MM.1S (cell line): ENCODE measurements around the gene ZW10.

Experiments
- DNase-seq: peaks from one replicate; pipeline ENCODE4 v3.0.0-alpha.2; 2015
- H2AFZ ChIP-seq: fragments of 300-600 bp; sonication (generic); 2 replicates; pipeline ENCODE4 v1.6.0; 2016; ENCODE audit warnings: antibody characterized with exemption, low read length
- H3F3A ChIP-seq: fragments of 300-600 bp; sonication (generic); 2 replicates; pipeline ENCODE4 v1.6.1; 2016; ENCODE audit warnings: mild to moderate bottlenecking, antibody characterized with exemption, low read length, moderate library complexity, mixed read lengths; ENCODE audit not compliant: insufficient read depth
- H3K27ac ChIP-seq: fragments of 300-600 bp; sonication (generic); 2 replicates; pipeline ENCODE4 v1.5.1; 2016; ENCODE audit warnings: mild to moderate bottlenecking, low read length
- H3K27me3 ChIP-seq: fragments of 300-600 bp; sonication (generic); replicated peaks from 2 replicates; pipeline ENCODE4 v1.6.0; 2016; ENCODE audit warnings: low read length; ENCODE audit not compliant: insufficient read depth
- H3K36me3 ChIP-seq: fragments of 300-600 bp; sonication (generic); replicated peaks from 2 replicates; pipeline ENCODE4 v1.6.1; 2016; ENCODE audit warnings: mild to moderate bottlenecking, low read length, mixed read lengths; ENCODE audit not compliant: insufficient read depth
- H3K4me1 ChIP-seq: fragments of 300-600 bp; sonication (generic); 2 replicates; pipeline ENCODE4 v1.6.1; 2016; ENCODE audit warnings: low read length, mixed read lengths
- H3K4me2 ChIP-seq: fragments of 300-600 bp; sonication (generic); 2 replicates; pipeline ENCODE4 v1.6.0; 2016; ENCODE audit warnings: low read depth, low read length
- H3K4me3 ChIP-seq: fragments of 300-600 bp; sonication (generic); 2 replicates; pipeline ENCODE4 v1.5.1; 2016; ENCODE audit warnings: low read length, mixed read lengths
- H3K79me2 ChIP-seq: fragments of 300-600 bp; sonication (generic); 2 replicates; pipeline ENCODE4 v1.6.1; 2016; ENCODE audit warnings: mixed run types, low read length, mixed read lengths
- H3K9ac ChIP-seq: fragments of 300-600 bp; sonication (generic); 2 replicates; pipeline ENCODE4 v1.6.1; 2016; ENCODE audit warnings: low read length, mixed read lengths
- H3K9me2 ChIP-seq: fragments of 300-600 bp; sonication (generic); replicated peaks from 2 replicates; pipeline ENCODE4 v1.6.1; 2016; ENCODE audit warnings: mild to moderate bottlenecking, low read length, mixed read lengths; ENCODE audit not compliant: insufficient read depth
- H3K9me3 ChIP-seq: fragments of 300-600 bp; sonication (generic); replicated peaks from 2 replicates; pipeline ENCODE4 v1.6.1; 2016; ENCODE audit warnings: mild to moderate bottlenecking, low read length, mixed read lengths; ENCODE audit not compliant: insufficient read depth
- H4K20me1 ChIP-seq: fragments of 300-600 bp; sonication (generic); 2 replicates; pipeline ENCODE4 v1.6.1; 2016; ENCODE audit warnings: mild to moderate bottlenecking, low read length, moderate library complexity, mixed read lengths; ENCODE audit not compliant: insufficient read depth
- CTCF ChIP-seq: fragments of 300-600 bp; sonication (generic); IDR thresholded peaks from 2 replicates; pipeline ENCODE4 v1.5.1; 2016; ENCODE audit warnings: antibody characterized with exemption, low read length, mixed read lengths
- EZH2 ChIP-seq: fragments of 300-600 bp; sonication (generic); optimal IDR thresholded peaks from 2 replicates; pipeline ENCODE3; 2017; ENCODE audit warnings: low read depth, mild to moderate bottlenecking, antibody characterized with exemption, low read length, mixed read lengths
- EZH2phosphoT487 ChIP-seq: fragments of 300-600 bp; sonication (generic); IDR thresholded peaks from 2 replicates; pipeline ENCODE4 v1.6.1; 2018; ENCODE audit warnings: antibody characterized with exemption, low read length

The ZW10 gene

DNA sequence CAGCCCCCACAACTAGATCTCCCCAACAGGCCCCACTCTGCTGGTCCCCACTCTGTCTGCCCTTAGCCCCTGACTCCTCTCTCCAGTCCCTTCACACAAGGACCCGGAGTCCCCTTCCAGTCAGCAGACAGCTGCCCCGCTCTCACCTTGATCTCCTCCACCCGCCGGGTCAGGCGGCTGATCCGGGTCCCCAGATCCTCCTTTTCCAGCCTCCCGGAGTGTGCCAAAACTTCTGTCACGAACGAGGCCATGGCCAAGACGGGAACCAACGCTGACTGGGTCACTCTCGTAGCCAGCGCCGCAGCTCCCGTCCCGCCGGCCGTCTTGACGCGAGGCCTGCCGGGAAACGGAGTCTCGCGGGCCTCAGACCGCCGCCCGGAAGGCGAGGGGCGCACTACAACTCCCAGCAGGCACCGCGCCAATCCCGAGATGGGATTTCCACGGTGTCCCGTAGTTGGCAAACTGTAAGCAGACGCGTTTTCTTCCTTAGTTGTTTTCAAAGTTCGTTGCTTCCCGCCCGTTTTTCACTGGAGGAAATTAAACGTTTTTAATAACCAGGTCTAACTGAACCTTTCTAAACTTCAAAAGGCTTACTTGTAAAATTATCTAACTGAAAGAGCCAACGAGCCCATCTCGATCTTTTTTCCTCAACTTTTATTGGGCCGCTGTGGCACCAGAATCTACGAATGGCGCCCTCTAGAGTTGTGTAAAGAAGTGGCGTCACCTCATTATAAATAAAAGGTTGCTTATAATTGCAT lies at the start of gene ZW10:
TSS of gene ZW10 (minus strand) at position 277 of the 758 bp plus-strand sequence. CDS start at position 251, 26 bp downstream.
- peak; percentile 95 for DNase-seq
- Histone ChIP-seq H3K36me3 (no peaks in the 10 kb centered on the region), H2AFZ (peak within 1 kb of the TSS; percentile 98), H3K9me3 (no peaks in the 10 kb centered on the region), H3K4me3 (peak within 1 kb of the TSS; percentile 97), H3F3A (no peaks in the 10 kb centered on the region), H3K9me2 (no peaks in the 10 kb centered on the region), H3K79me2 (peaks cover 43% of the 10 kb centered on the region), H3K27ac (peak within 1 kb of the TSS; percentile 30; the same call in 1 of the 2 replicates), H3K27me3 (no peaks in the 10 kb centered on the region), H3K9ac (peak within 1 kb of the TSS; percentile 93), H3K4me1 (0 out of 2 replicates have a peak, but pooled peaks cover 3% of the 10 kb centered on the region), H4K20me1 (no peaks in the 10 kb centered on the region), H3K4me2 (peak within 1 kb of the TSS; percentile 54)
- no peak for TF ChIP-seq EZH2phosphoT487
- TF ChIP-seq EZH2 = no peak
- TF ChIP-seq CTCF = peak; percentile 81

GRCh38 chr11:113818426-113818825 lies 44.9 kb upstream of the ZW10 start:
- H3K79me2 ChIP-seq = no peaks in the 10 kb centered on the region
- H3K9me2 ChIP-seq = no peaks in the 10 kb centered on the region
- H3K27me3 ChIP-seq = no peaks in the 10 kb centered on the region
- no peak overlapping the region for H3K9ac ChIP-seq
- H3K4me2 ChIP-seq = no peak overlapping the region
- H3K27ac ChIP-seq = no peak overlapping the region
- no peak for DNase-seq
- H4K20me1 ChIP-seq = no peaks in the 10 kb centered on the region
- H3K36me3 ChIP-seq = no peaks in the 10 kb centered on the region; the same call in 1 of the 2 replicates
- no peaks in the 10 kb centered on the region for H3K4me1 ChIP-seq
- TF ChIP-seq EZH2phosphoT487 (no peak), EZH2 (no peak), CTCF (no peak)
- no peaks in the 10 kb centered on the region for H3K9me3 ChIP-seq
- no peak overlapping the region for H2AFZ ChIP-seq
- no peaks in the 10 kb centered on the region for H3F3A ChIP-seq
- no peak overlapping the region for H3K4me3 ChIP-seq

DNA sequence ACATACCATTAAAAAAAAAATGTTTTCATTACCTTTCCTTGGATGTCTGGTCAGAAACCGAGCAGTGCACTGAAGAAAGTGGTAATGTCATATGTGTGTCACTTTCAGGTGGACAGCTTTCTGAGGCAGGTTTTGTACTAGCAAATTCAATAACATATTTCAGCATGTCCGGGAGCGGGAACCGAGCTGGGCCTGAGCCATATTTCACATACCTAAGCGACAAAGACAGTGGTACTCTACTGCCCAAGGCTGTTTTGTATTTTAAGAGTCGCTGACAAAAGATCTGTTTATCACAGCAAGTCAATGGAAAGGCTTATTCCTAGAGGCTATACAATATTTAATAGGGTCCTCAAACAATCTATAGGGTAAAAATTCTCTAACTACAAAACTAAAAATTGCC lies 44.1 kb upstream of the ZW10 start:
- Histone ChIP-seq H3K9ac (no peak overlapping the region), H3K9me3 (no peaks in the 10 kb centered on the region), H3K4me3 (no peak overlapping the region), H3K4me1 (no peaks in the 10 kb centered on the region), H3K4me2 (no peak overlapping the region), H4K20me1 (no peaks in the 10 kb centered on the region), H3K79me2 (no peaks in the 10 kb centered on the region), H2AFZ (no peak overlapping the region), H3F3A (no peaks in the 10 kb centered on the region), H3K27ac (no peak overlapping the region), H3K9me2 (no peaks in the 10 kb centered on the region), H3K36me3 (no peaks in the 10 kb centered on the region; the same call in 1 of the 2 replicates), H3K27me3 (no peaks in the 10 kb centered on the region)
- DNase-seq = no peak
- TF ChIP-seq EZH2 (no peak), CTCF (no peak), EZH2phosphoT487 (no peak)
